ENCODE data around the gene EYA4. TPM values are rescaled to one million over a fixed set of nuclear protein-coding genes. Genes with fewer than 3 reads are reported as not detected.

EYA4 gene
- total RNA-seq, 3 donors from 2014 or later = 0.33 to 4.2 (median 0.44) TPM

GRCh38 chr6:133242637-133243585 is 1.8 kb downstream of the EYA4 start:
- Histone ChIP-seq H3K27ac (no peak overlapping the region), H3K27me3 (peaks cover 0 to 66% of the 10 kb centered on the region in 2 donors)

GRCh38 chr6:133243723-133244305 is 2.7 kb downstream of the EYA4 start:
- no peak for TF ChIP-seq POLR2A (IDR thresholded peaks at IDR 0.05)
- no peak for TF ChIP-seq POLR2AphosphoS5 (IDR thresholded peaks at IDR 0.05)
- TF ChIP-seq CTCF (IDR thresholded peaks at IDR 0.05) = no peak
- Histone ChIP-seq H3K9me3 (no peaks in the 10 kb centered on the region), H3K27ac (no peak overlapping the region), H3K4me3 (no peak overlapping the region), H3K27me3 (peaks cover 0 to 70% of the 10 kb centered on the region in 2 donors), H3K4me1 (peaks cover 0 to 3% of the 10 kb centered on the region in 2 donors), H3K36me3 (no peaks in the 10 kb centered on the region)
- intact Hi-C loops (cut with DNase I; ENCODE audit: low total_unique reads) = no loop called here
- no peak for DNase-seq (ENCODE audit: low spot score in 2 of 2)

More at GRCh38 chr6:133242637-133243585, 1.8 kb downstream of the EYA4 start:
- H3K4me1 ChIP-seq = peaks cover 0 to 3% of the 10 kb centered on the region in 2 donors
- H3K9me3 ChIP-seq = no peaks in the 10 kb centered on the region
- peak overlapping the region; percentile 39 to 66 (median 45) for H3K4me3 ChIP-seq
- no peak for DNase-seq (ENCODE audit: low spot score in 2 of 2)
- H3K36me3 ChIP-seq = no peaks in the 10 kb centered on the region
- intact Hi-C loops (cut with DNase I; ENCODE audit: low total_unique reads) = no loop called here
- TF ChIP-seq CTCF (IDR thresholded peaks at IDR 0.05) (no peak), POLR2AphosphoS5 (IDR thresholded peaks at IDR 0.05) (no peak), POLR2A (IDR thresholded peaks at IDR 0.05) (no peak)

- intact Hi-C loops (cut with DNase I; ENCODE audit: low total_unique reads) = no loop called here
- peaks cover 0 to 69% of the 10 kb centered on the region in 2 donors for H3K27me3 ChIP-seq
- no peak for DNase-seq (ENCODE audit: low spot score in 2 of 2)
Observed at GRCh38 chr6:133244519-133244918, 3.4 kb downstream of the EYA4 start.

GRCh38 chr6:133245007-133245406 is 3.9 kb downstream of the EYA4 start:
- Histone ChIP-seq H3K4me1 (peaks cover 0 to 3% of the 10 kb centered on the region in 2 donors), H3K36me3 (no peaks in the 10 kb centered on the region), H3K27ac (no peak overlapping the region), H3K27me3 (peaks cover 0 to 68% of the 10 kb centered on the region in 2 donors), H3K9me3 (no peaks in the 10 kb centered on the region), H3K4me3 (no peak overlapping the region)
- DNase-seq (ENCODE audit: low spot score in 2 of 2) = no peak
- TF ChIP-seq POLR2A (IDR thresholded peaks at IDR 0.05) (no peak), CTCF (IDR thresholded peaks at IDR 0.05) (no peak), POLR2AphosphoS5 (IDR thresholded peaks at IDR 0.05) (no peak)
- intact Hi-C loops (cut with DNase I; ENCODE audit: low total_unique reads) = no loop called here

More at GRCh38 chr6:133244519-133244918, 3.4 kb downstream of the EYA4 start:
- TF ChIP-seq CTCF (IDR thresholded peaks at IDR 0.05) (no peak), POLR2AphosphoS5 (IDR thresholded peaks at IDR 0.05) (no peak), POLR2A (IDR thresholded peaks at IDR 0.05) (no peak)
- Histone ChIP-seq H3K4me1 (peaks cover 0 to 3% of the 10 kb centered on the region in 2 donors), H3K27ac (no peak overlapping the region), H3K36me3 (no peaks in the 10 kb centered on the region), H3K9me3 (no peaks in the 10 kb centered on the region), H3K4me3 (no peak overlapping the region)

Data from breast epithelium (tissue), 4 donors.